ENCODE measurements around the gene FAM9A.

Gene FAM9A

DNA sequence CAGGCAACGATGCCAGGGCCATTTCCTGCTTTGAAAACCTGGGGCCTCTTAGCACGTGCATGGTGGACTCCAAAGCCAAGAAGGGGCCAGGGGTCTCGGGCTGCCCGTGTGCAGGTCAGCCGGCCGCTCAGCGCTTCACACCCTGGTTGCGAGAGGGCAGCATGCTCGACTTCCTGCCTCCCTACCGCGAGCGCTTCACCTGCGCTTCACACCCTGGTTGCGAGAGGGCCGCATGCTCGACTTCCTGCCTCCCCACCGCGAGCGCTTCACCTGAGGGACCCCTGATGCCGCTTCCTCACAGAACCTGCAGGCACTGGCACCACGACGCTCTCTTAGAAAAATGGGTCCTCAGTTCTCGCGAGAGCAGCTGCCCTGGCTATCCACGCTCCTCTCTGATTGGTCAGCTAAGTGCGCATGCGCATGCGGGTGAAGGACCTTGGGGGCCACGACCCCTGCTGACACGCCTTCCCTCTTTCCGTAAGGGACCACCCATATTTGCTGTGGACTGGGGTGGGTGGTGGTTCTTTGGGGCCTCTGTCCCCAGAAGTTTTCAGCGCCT is at the start of gene FAM9A:
Gene FAM9A, minus strand, starts transcription at position 343 of the 559 bp plus-strand sequence. CDS start 1,212 bp downstream, outside the sequence.
- TF ChIP-seq, protein P1, sequence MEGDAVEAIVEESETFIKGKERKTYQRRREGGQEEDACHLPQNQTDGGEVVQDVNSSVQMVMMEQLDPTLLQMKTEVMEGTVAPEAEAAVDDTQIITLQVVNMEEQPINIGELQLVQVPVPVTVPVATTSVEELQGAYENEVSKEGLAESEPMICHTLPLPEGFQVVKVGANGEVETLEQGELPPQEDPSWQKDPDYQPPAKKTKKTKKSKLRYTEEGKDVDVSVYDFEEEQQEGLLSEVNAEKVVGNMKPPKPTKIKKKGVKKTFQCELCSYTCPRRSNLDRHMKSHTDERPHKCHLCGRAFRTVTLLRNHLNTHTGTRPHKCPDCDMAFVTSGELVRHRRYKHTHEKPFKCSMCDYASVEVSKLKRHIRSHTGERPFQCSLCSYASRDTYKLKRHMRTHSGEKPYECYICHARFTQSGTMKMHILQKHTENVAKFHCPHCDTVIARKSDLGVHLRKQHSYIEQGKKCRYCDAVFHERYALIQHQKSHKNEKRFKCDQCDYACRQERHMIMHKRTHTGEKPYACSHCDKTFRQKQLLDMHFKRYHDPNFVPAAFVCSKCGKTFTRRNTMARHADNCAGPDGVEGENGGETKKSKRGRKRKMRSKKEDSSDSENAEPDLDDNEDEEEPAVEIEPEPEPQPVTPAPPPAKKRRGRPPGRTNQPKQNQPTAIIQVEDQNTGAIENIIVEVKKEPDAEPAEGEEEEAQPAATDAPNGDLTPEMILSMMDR (IDR thresholded peaks at IDR 0.05; ENCODE audit: borderline replicate concordance, control extremely low read depth, extremely low read depth, insufficient read depth, missing control alignments) = no peak

DNA sequence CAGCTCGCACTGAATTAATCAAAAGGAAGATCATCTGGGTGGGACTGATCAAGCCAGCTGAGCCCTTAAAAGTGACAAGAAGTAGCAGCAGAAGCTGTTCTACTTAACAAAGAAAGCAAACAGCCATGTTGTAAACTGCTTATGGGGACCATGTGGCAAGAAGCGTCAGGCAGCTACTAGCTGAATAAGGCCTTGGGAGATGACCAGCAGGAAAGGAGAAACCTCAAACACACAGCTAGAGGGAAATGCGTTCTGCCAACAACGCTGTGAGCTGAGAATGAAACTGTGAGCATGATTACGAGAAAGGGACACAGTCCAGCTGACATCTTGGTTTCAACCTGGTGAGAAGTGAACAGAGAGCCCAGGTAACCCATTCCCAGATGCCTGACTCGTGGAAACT is 49.3 kb upstream of the FAM9A start:
- no peak for DNase-seq (ENCODE audit: low spot score)
- in situ Hi-C loops (cut with MboI; ENCODE audit: low sequenced_read_pairs, unreplicated experiment) = no loop called here
- TF ChIP-seq, protein P1 (IDR thresholded peaks at IDR 0.05; ENCODE audit: borderline replicate concordance, control extremely low read depth, extremely low read depth, insufficient read depth, missing control alignments) = no peak

More for the DNA sequence above, at the start of gene FAM9A:
- in situ Hi-C loops (cut with MboI; ENCODE audit: low sequenced_read_pairs, unreplicated experiment) = loop anchor here (25.0 kb wide), 1 partner anchor 911 kb away; no protein-coding TSS in a partner anchor
- no peak for DNase-seq (ENCODE audit: low spot score)

DNA sequence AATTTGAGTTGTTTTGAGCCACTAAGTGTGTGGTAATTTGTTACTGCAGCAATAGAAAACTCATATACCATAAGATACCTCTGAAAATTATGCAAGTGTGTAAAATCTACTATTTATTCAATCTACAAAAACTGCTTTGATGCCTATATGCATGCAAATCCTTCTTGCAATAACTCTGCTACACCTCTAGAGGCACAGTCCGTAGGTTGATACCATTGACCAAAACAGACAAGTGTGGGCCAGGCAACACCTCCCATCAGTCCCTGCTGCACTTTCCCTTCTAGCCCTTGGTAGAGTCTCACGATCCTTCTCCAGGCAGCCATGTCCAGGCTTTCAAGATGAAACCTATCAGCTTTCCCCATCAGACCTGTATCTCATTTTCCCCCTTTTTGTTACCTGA is 48.8 kb upstream of the FAM9A start:
- TF ChIP-seq, protein P1 (IDR thresholded peaks at IDR 0.05; ENCODE audit: borderline replicate concordance, control extremely low read depth, extremely low read depth, insufficient read depth, missing control alignments) = no peak
- DNase-seq (ENCODE audit: low spot score) = no peak
- in situ Hi-C loops (cut with MboI; ENCODE audit: low sequenced_read_pairs, unreplicated experiment) = no loop called here

DNA sequence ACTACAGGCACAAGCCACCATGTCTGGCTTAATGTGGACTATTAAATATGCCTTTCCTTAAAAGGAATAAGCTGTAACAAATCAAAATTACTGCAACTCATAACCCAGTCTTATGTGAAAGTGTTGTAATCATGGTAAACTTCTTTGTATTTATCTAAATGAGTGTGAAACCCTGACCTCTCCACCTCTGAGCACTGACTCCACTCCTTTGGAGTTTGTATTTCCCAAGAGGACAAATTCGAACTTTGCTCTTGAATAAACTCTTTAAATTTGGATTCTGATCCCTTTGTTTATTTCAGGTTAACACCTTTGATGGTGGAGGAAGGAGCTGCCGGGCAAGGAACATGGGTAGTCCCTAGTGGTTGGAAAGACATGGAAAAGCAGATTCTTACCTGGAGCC is 48.3 kb upstream of the FAM9A start:
- no peak for DNase-seq (ENCODE audit: low spot score)
- in situ Hi-C loops (cut with MboI; ENCODE audit: low sequenced_read_pairs, unreplicated experiment) = no loop called here

DNA sequence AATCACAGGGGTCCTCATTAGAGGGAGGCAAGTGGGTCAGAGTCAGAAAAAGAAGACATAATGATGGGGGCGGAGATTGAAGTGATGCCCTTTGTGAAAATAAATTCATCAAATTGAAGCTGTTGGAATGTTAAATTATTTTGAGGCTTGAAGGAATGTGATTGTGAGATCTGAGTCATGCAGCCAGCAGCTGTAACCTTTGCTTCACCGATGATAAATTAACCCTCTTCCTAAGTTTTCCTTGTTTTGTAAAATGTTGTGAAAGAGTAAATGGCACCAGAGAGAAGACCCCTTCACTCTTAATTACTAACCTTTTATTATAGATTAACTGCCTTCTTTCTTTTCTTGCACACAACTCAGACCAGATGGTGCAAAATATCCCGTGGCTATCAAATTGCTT is 47.7 kb upstream of the FAM9A start:
- in situ Hi-C loops (cut with MboI; ENCODE audit: low sequenced_read_pairs, unreplicated experiment) = no loop called here
- TF ChIP-seq, protein P1 (IDR thresholded peaks at IDR 0.05; ENCODE audit: borderline replicate concordance, control extremely low read depth, extremely low read depth, insufficient read depth, missing control alignments) = no peak
- DNase-seq (ENCODE audit: low spot score) = no peak

More for the DNA sequence above, 48.3 kb upstream of the FAM9A start:
- TF ChIP-seq, protein P1 (IDR thresholded peaks at IDR 0.05; ENCODE audit: borderline replicate concordance, control extremely low read depth, extremely low read depth, insufficient read depth, missing control alignments) = no peak

DNA sequence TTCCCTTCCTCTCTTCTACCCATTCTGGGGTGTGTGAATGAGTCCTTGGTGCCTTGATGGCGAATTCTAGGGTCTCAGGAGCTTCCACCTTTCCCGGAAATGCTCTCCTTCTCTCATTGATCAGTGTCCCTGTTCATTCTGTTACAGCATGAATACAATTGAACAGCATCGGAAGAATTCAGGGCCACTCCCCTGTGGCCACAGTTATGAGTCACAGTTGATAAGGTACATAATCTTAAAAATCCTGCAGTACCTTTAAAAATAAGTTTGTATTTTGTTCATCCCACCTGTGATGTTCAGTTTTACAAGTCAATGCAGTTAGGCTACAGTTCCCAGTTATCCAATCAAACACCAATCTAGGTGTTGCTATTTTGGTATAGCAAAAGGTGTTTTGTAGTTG is 47.3 kb upstream of the FAM9A start:
- TF ChIP-seq, protein P1 (IDR thresholded peaks at IDR 0.05; ENCODE audit: borderline replicate concordance, control extremely low read depth, extremely low read depth, insufficient read depth, missing control alignments) = no peak
- no peak for DNase-seq (ENCODE audit: low spot score)
- in situ Hi-C loops (cut with MboI; ENCODE audit: low sequenced_read_pairs, unreplicated experiment) = no loop called here

Data from GM13976 (cell line).